CD14-positive monocyte (primary cell): ENCODE results near the gene EPHA6. TPM values are rescaled to one million over a fixed set of nuclear protein-coding genes. Genes with fewer than 3 reads are reported as not detected.

Experiments
- DNase-seq, 3 donors: peaks; one replicate each; pipeline ENCODE4 v3.0.0-alpha.2; 2011 to 2022
- H2AFZ ChIP-seq: 2 replicates; pipeline ENCODE4 v1.6.0; 2012; ENCODE audit warnings: mild to moderate bottlenecking, low read depth, low read length, inconsistent platforms; ENCODE audit not compliant: insufficient read depth, poor library complexity, severe bottlenecking
- H3K27ac ChIP-seq, 2 donors: 1 replicate in 1 of 2; 2 replicates in 1 of 2; pipeline ENCODE4 v1.5.1; 2012 to 2013; ENCODE audit warnings: low read length in 2 of 2, control low read depth in 1 of 2, inconsistent platforms in 1 of 2, low read depth in 1 of 2, mild to moderate bottlenecking in 1 of 2
- H3K27me3 ChIP-seq, 2 donors: one replicate each; pipeline versions ENCODE4 v1.6.0 to v1.6.1; 2011 to 2013; ENCODE audit warnings: low read length in 2 of 2; ENCODE audit not compliant: control insufficient read depth in 2 of 2, insufficient read depth in 2 of 2
- H3K36me3 ChIP-seq, 2 donors: replicated peaks in 1 of 2; 1 replicate in 1 of 2; 2 replicates in 1 of 2; pipeline versions ENCODE4 v1.5.1 to v1.6.1; 2012 to 2013; ENCODE audit warnings: low read length in 2 of 2, control low read depth in 1 of 2, inconsistent platforms in 1 of 2, mild to moderate bottlenecking in 1 of 2; ENCODE audit not compliant: insufficient read depth in 2 of 2, control insufficient read depth in 1 of 2
- H3K4me1 ChIP-seq, 2 donors: 1 replicate in 1 of 2; 2 replicates in 1 of 2; pipeline versions ENCODE4 v1.5.1 to v1.6.1; 2012 to 2013; ENCODE audit warnings: low read length in 2 of 2, control low read depth in 1 of 2, inconsistent platforms in 1 of 2, mild to moderate bottlenecking in 1 of 2, moderate library complexity in 1 of 2; ENCODE audit not compliant: insufficient read depth in 2 of 2, control insufficient read depth in 1 of 2
- H3K4me2 ChIP-seq: replicated peaks from 2 replicates; pipeline ENCODE3; 2012; ENCODE audit warnings: low read length, moderate library complexity, mild to moderate bottlenecking; ENCODE audit not compliant: poor library complexity, severe bottlenecking; ENCODE audit errors: extremely low read depth
- H3K4me3 ChIP-seq, 3 experiments: fragments of 200-600 bp in 1 of 3; sonication (generic) in 1 of 3; replicated peaks in 1 of 3; 1 replicate in 2 of 3; 2 replicates in 1 of 3; pipeline ENCODE4 v1.5.1; 2011 to 2013; ENCODE audit warnings: low read length in 3 of 3, mild to moderate bottlenecking in 3 of 3, control low read depth in 2 of 3, low read depth in 2 of 3, inconsistent platforms in 1 of 3, moderate library complexity in 1 of 3
- H3K79me2 ChIP-seq: 2 replicates; pipeline ENCODE4 v1.6.0; 2012; ENCODE audit warnings: mild to moderate bottlenecking, control low read depth, inconsistent platforms, low read length, moderate library complexity; ENCODE audit not compliant: insufficient read depth
- H3K9ac ChIP-seq: 2 replicates; pipeline ENCODE4 v1.6.0; 2017; ENCODE audit warnings: low read length, mild to moderate bottlenecking; ENCODE audit not compliant: insufficient read depth, poor library complexity, severe bottlenecking
- H3K9me3 ChIP-seq, 2 donors: replicated peaks in 1 of 2; 1 replicate in 1 of 2; 2 replicates in 1 of 2; pipeline versions ENCODE4 v1.5.1 to v1.6.1; 2012 to 2013; ENCODE audit warnings: low read length in 2 of 2, control low read depth in 1 of 2; ENCODE audit not compliant: control insufficient read depth in 1 of 2, insufficient read depth in 1 of 2
- H4K20me1 ChIP-seq: 2 replicates; pipeline ENCODE4 v1.6.0; 2012; ENCODE audit warnings: mild to moderate bottlenecking, low read length, control low read depth, moderate library complexity; ENCODE audit not compliant: insufficient read depth
- H3K27ac Mint-ChIP-seq, 7 donors: one replicate each; pipeline ENCODE4 v1.8.0; 2020; ENCODE audit warnings: mild to moderate bottlenecking in 7 of 7, mixed read lengths in 7 of 7, moderate library complexity in 6 of 7, inconsistent platforms in 2 of 7
- H3K27me3 Mint-ChIP-seq, 3 donors: one replicate each; pipeline ENCODE4 v1.8.0; 2021 to 2022; ENCODE audit warnings: low read depth in 3 of 3, mild to moderate bottlenecking in 3 of 3, mixed read lengths in 3 of 3, moderate library complexity in 3 of 3, inconsistent platforms in 1 of 3
- H3K36me3 Mint-ChIP-seq, 2 donors: one replicate each; pipeline ENCODE4 v1.8.0; 2020; ENCODE audit warnings: mixed read lengths in 2 of 2, inconsistent platforms in 1 of 2, mild to moderate bottlenecking in 1 of 2
- H3K4me1 Mint-ChIP-seq: one replicate; pipeline ENCODE4 v1.8.0; 2020; ENCODE audit warnings: mild to moderate bottlenecking, mixed read lengths
- H3K4me3 Mint-ChIP-seq, 2 donors: one replicate each; pipeline ENCODE4 v1.8.0; 2020; ENCODE audit warnings: mild to moderate bottlenecking in 2 of 2, mixed read lengths in 2 of 2, moderate library complexity in 1 of 2
- H3K9me3 Mint-ChIP-seq, 7 donors: one replicate each; pipeline ENCODE4 v1.8.0; 2020 to 2022; ENCODE audit warnings: mixed read lengths in 7 of 7, mild to moderate bottlenecking in 6 of 7, moderate library complexity in 6 of 7, inconsistent platforms in 2 of 7
- CTCF ChIP-seq: fragments of 200-600 bp; IDR thresholded peaks from one replicate; pipeline ENCODE4 v1.8.0; 2022; ENCODE audit warnings: antibody characterized with exemption, mild to moderate bottlenecking
- intact Hi-C, 2 donors: fragments of 100-400 bp; cut with micrococcal nuclease; formaldehyde crosslinking; loops; one replicate each; pipeline versions ENCODE4 v1.15.0 to v1.15.1; 2023
- polyA plus RNA-seq, 3 donors: library from polyadenylated mRNA; depleted of rRNA in 1 of 3; unstranded in 2 of 3; stranded (reverse) in 1 of 3; fragments of 300-500 nt in 2 of 3; fragments of >200 nt in 1 of 3; fragmentation: Illumina TruSeq in 2 of 3; gene quantifications; 1 replicate in 2 of 3; 2 replicates in 1 of 3; pipeline ENCODE4 v1.2.3, GENCODE V29; 2012 to 2021

Gene EPHA6
- polyA plus RNA-seq, 3 donors, result not detected

- Histone ChIP-seq H3K4me3 (no peak overlapping the region), H3K79me2 (no peaks in the 10 kb centered on the region), H3K9me3 (no peaks in the 10 kb centered on the region), H4K20me1 (no peaks in the 10 kb centered on the region), H3K36me3 (no peaks in the 10 kb centered on the region), H2AFZ (no peak overlapping the region), H3K9ac (no peak overlapping the region), H3K27ac (no peak overlapping the region), H3K4me1 (no peaks in the 10 kb centered on the region), H3K4me2 (no peak overlapping the region), H3K27me3 (no peaks in the 10 kb centered on the region)
- H3K9me3 Mint-ChIP-seq, result peaks cover 0 to 1% (median 0%) of the 10 kb centered on the region in 7 donors
- no peak overlapping the region for H3K27ac Mint-ChIP-seq
- peaks cover 0 to 1% (median 0%) of the 10 kb centered on the region in 3 donors for H3K27me3 Mint-ChIP-seq
- H3K36me3 Mint-ChIP-seq, result no peaks in the 10 kb centered on the region
- intact Hi-C loops, result no loop called here
- no peaks in the 10 kb centered on the region for H3K4me1 Mint-ChIP-seq
- no peak for DNase-seq
- H3K4me3 Mint-ChIP-seq, result no peak overlapping the region
- no peak for TF ChIP-seq CTCF
These were observed 865.8 kb downstream of the EPHA6 start for GRCh38 chr3:97680210-97680609.

- Histone ChIP-seq H3K27ac (no peak overlapping the region), H3K4me2 (no peak overlapping the region), H3K9me3 (no peaks in the 10 kb centered on the region), H2AFZ (no peak overlapping the region), H3K79me2 (no peaks in the 10 kb centered on the region), H3K4me3 (no peak overlapping the region), H4K20me1 (no peaks in the 10 kb centered on the region), H3K9ac (no peak overlapping the region), H3K27me3 (no peaks in the 10 kb centered on the region), H3K4me1 (no peaks in the 10 kb centered on the region), H3K36me3 (no peaks in the 10 kb centered on the region)
- H3K4me3 Mint-ChIP-seq, result no peak overlapping the region
- peaks cover 0 to 1% (median 0%) of the 10 kb centered on the region in 7 donors for H3K9me3 Mint-ChIP-seq
- no peaks in the 10 kb centered on the region for H3K36me3 Mint-ChIP-seq
- H3K4me1 Mint-ChIP-seq, result no peaks in the 10 kb centered on the region
- no peak overlapping the region for H3K27ac Mint-ChIP-seq
- intact Hi-C loops, result no loop called here
- TF ChIP-seq CTCF, result no peak
- no peak for DNase-seq
- H3K27me3 Mint-ChIP-seq, result peaks cover 0 to 1% (median 0%) of the 10 kb centered on the region in 3 donors
These were observed 866.3 kb downstream of the EPHA6 start for GRCh38 chr3:97680696-97681095.
